ENCODE results near the gene MACROD2. TPM values are rescaled to one million over a fixed set of nuclear protein-coding genes. Genes with fewer than 3 reads are reported as not detected.

The MACROD2 gene
- total and polyA plus RNA-seq, 2 experiments from 2014 or later: 2.8 to 4.3 TPM

- TF ChIP-seq ZNF462 (CRISPR knock-in tag; IDR thresholded peaks at IDR 0.05): no peak
- TF ChIP-seq, protein P1, sequence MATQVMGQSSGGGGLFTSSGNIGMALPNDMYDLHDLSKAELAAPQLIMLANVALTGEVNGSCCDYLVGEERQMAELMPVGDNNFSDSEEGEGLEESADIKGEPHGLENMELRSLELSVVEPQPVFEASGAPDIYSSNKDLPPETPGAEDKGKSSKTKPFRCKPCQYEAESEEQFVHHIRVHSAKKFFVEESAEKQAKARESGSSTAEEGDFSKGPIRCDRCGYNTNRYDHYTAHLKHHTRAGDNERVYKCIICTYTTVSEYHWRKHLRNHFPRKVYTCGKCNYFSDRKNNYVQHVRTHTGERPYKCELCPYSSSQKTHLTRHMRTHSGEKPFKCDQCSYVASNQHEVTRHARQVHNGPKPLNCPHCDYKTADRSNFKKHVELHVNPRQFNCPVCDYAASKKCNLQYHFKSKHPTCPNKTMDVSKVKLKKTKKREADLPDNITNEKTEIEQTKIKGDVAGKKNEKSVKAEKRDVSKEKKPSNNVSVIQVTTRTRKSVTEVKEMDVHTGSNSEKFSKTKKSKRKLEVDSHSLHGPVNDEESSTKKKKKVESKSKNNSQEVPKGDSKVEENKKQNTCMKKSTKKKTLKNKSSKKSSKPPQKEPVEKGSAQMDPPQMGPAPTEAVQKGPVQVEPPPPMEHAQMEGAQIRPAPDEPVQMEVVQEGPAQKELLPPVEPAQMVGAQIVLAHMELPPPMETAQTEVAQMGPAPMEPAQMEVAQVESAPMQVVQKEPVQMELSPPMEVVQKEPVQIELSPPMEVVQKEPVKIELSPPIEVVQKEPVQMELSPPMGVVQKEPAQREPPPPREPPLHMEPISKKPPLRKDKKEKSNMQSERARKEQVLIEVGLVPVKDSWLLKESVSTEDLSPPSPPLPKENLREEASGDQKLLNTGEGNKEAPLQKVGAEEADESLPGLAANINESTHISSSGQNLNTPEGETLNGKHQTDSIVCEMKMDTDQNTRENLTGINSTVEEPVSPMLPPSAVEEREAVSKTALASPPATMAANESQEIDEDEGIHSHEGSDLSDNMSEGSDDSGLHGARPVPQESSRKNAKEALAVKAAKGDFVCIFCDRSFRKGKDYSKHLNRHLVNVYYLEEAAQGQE (IDR thresholded peaks at IDR 0.05; ENCODE audit: unreplicated experiment): no peak
- no peak for TF ChIP-seq NANOG (IDR thresholded peaks at IDR 0.05; ENCODE audit: borderline replicate concordance)
- TF ChIP-seq POLR2AphosphoS5 (IDR thresholded peaks at IDR 0.05; ENCODE audit: low read depth): no peak
These were observed 1561.6 kb downstream of the MACROD2 start (continued) for GRCh38 chr20:15556869-15557268.

GRCh38 chr20:15561070-15561569 lies 1565.8 kb downstream of the MACROD2 start:
- Histone ChIP-seq H3K27me3 (ENCODE audit: insufficient read depth) (no peaks in the 10 kb centered on the region), H4K20me1 (replicated peaks; ENCODE audit: insufficient read depth) (no peaks in the 10 kb centered on the region), H3K27ac (ENCODE audit: low read depth) (0 out of 2 replicates have a peak overlapping the region, but pooled peaks have one; percentile 9), H3F3A (replicated peaks; ENCODE audit: low read depth) (no peaks in the 10 kb centered on the region), H3K4me1 (ENCODE audit: insufficient read depth) (peaks cover 26% of the 10 kb centered on the region), H3K4me2 (0 out of 2 replicates have a peak overlapping the region, but pooled peaks have one; percentile 16), H3K4me3 (no peak overlapping the region), H2AFZ (no peak overlapping the region), H3K9me2 (ENCODE audit: insufficient read depth) (peaks cover 14% of the 10 kb centered on the region), H3K79me2 (replicated peaks; ENCODE audit: insufficient read depth) (no peaks in the 10 kb centered on the region), H3K36me3 (ENCODE audit: insufficient read depth) (no peaks in the 10 kb centered on the region)
- DNase-seq (ENCODE audit: low spot score) (peak; percentile 2), ATAC-seq (peak; percentile 74)
- Mint-ChIP-seq H3K27ac (peak overlapping the region; percentile 49), H3K36me3 (ENCODE audit: low read depth) (peaks cover 11% of the 10 kb centered on the region; the same call in 2 of the 3 replicates), H3K4me1 (peaks cover 39% of the 10 kb centered on the region), H3K27me3 (ENCODE audit: insufficient read depth, low read depth, poor library complexity) (no peaks in the 10 kb centered on the region), H3K9me3 (no peaks in the 10 kb centered on the region), H3K4me3 (peak overlapping the region; percentile 30; the same call in 1 of the 3 replicates)
- TF ChIP-seq CREB1 (CRISPR knock-in tag; IDR thresholded peaks at IDR 0.05; ENCODE audit: low read depth) (no peak), POLR2AphosphoS5 (IDR thresholded peaks at IDR 0.05; ENCODE audit: low read depth) (no peak), ZNF114 (CRISPR knock-in tag; IDR thresholded peaks at IDR 0.05) (no peak), ETS1 (IDR thresholded peaks at IDR 0.05) (no peak), CTCF (conservative IDR thresholded peaks at IDR 0.05; ENCODE audit: low read depth in 2 of 2) (no peak)

Data from GM23338 (cell line).